Measurements from ENCODE around the gene ERBB4.

GRCh38 chr2:211439011-211439410 lies 1099.6 kb downstream of the ERBB4 start:
- TF ChIP-seq POLR2A (IDR thresholded peaks at IDR 0.05) (no peak), CTCF (IDR thresholded peaks at IDR 0.05) (no peak)

Data from Peyer's patch (tissue), 4 donors.